ENCODE data around the gene DNAJA1. TPM values are rescaled to one million over a fixed set of nuclear protein-coding genes. Genes with fewer than 3 reads are reported as not detected.

The DNAJA1 gene
- total RNA-seq, 1 donor from 2014 or later: 70.0 TPM

- Histone ChIP-seq H3K27ac (no peak overlapping the region), H3K27me3 (no peaks in the 10 kb centered on the region), H3K9me3 (no peaks in the 10 kb centered on the region), H3K36me3 (peaks cover 0 to 35% of the 10 kb centered on the region in 2 donors), H3K4me3 (no peak overlapping the region), H3K4me1 (peaks cover 18% of the 10 kb centered on the region)
- DNase-seq (ENCODE audit: extremely low spot score in 2 of 2): no peak
- intact Hi-C loops (cut with DNase I): no loop called here
- no peak for TF ChIP-seq CTCF (IDR thresholded peaks at IDR 0.05)
These were observed 15.8 kb downstream of the DNAJA1 start for GRCh38 chr9:33040792-33041431.

GRCh38 chr9:33041432-33042188 is 16.5 kb downstream of the DNAJA1 start:
- Histone ChIP-seq H3K4me3 (no peak overlapping the region), H3K27me3 (no peaks in the 10 kb centered on the region), H3K9me3 (no peaks in the 10 kb centered on the region), H3K27ac (no peak overlapping the region), H3K4me1 (peaks cover 18% of the 10 kb centered on the region), H3K36me3 (peaks cover 0 to 34% of the 10 kb centered on the region in 2 donors)
- intact Hi-C loops (cut with DNase I): no loop called here
- DNase-seq (ENCODE audit: extremely low spot score in 2 of 2): no peak
- no peak for TF ChIP-seq CTCF (IDR thresholded peaks at IDR 0.05)
- no peak for TF ChIP-seq POLR2A (IDR thresholded peaks at IDR 0.05)
- TF ChIP-seq POLR2AphosphoS5 (IDR thresholded peaks at IDR 0.05; ENCODE audit: insufficient read depth in 1 of 2, low read depth in 1 of 2): no peak

- H3K4me3 ChIP-seq: no peak overlapping the region
- TF ChIP-seq CTCF (IDR thresholded peaks at IDR 0.05): no peak
- TF ChIP-seq POLR2AphosphoS5 (IDR thresholded peaks at IDR 0.05; ENCODE audit: insufficient read depth in 1 of 2, low read depth in 1 of 2): no peak
- TF ChIP-seq POLR2A (IDR thresholded peaks at IDR 0.05): no peak
- no peaks in the 10 kb centered on the region for H3K27me3 ChIP-seq
- H3K9me3 ChIP-seq: no peaks in the 10 kb centered on the region
- no peak for DNase-seq (ENCODE audit: extremely low spot score in 2 of 2)
- H3K4me1 ChIP-seq: peaks cover 18% of the 10 kb centered on the region
- intact Hi-C loops (cut with DNase I): no loop called here
- H3K27ac ChIP-seq: no peak overlapping the region
- peaks cover 0 to 30% of the 10 kb centered on the region in 2 donors for H3K36me3 ChIP-seq
These were observed 17.4 kb downstream of the DNAJA1 start for GRCh38 chr9:33042473-33042872.

GRCh38 chr9:33043671-33044070 is 18.6 kb downstream of the DNAJA1 start:
- peaks cover 18% of the 10 kb centered on the region for H3K4me1 ChIP-seq
- H3K9me3 ChIP-seq: no peaks in the 10 kb centered on the region
- H3K4me3 ChIP-seq: peak overlapping the region; percentile 58 to 80
- H3K36me3 ChIP-seq: peaks cover 0 to 19% of the 10 kb centered on the region in 2 donors
- intact Hi-C loops (cut with DNase I): no loop called here
- DNase-seq (ENCODE audit: extremely low spot score in 2 of 2): no peak
- H3K27me3 ChIP-seq: no peaks in the 10 kb centered on the region
- H3K27ac ChIP-seq: peak overlapping the region; percentile 87
- TF ChIP-seq POLR2A (IDR thresholded peaks at IDR 0.05): no peak
- no peak for TF ChIP-seq POLR2AphosphoS5 (IDR thresholded peaks at IDR 0.05; ENCODE audit: insufficient read depth in 1 of 2, low read depth in 1 of 2)
- no peak for TF ChIP-seq CTCF (IDR thresholded peaks at IDR 0.05)

- Histone ChIP-seq H3K27ac (peak overlapping the region; percentile 87), H3K36me3 (peaks cover 0 to 17% of the 10 kb centered on the region in 2 donors), H3K9me3 (no peaks in the 10 kb centered on the region), H3K4me3 (peak overlapping the region; percentile 58 to 80), H3K4me1 (peaks cover 18% of the 10 kb centered on the region), H3K27me3 (no peaks in the 10 kb centered on the region)
- TF ChIP-seq POLR2A (IDR thresholded peaks at IDR 0.05) (no peak), POLR2AphosphoS5 (IDR thresholded peaks at IDR 0.05; ENCODE audit: insufficient read depth in 1 of 2, low read depth in 1 of 2) (peak; percentile 61 to 86)
- peak in 1 of 2 donors; percentile 93 for DNase-seq (ENCODE audit: extremely low spot score in 2 of 2)
- intact Hi-C loops (cut with DNase I): no loop called here
These were observed 19.1 kb downstream of the DNAJA1 start for GRCh38 chr9:33044162-33044673.
